HG02763 (cell line): ENCODE measurements around the gene IER3.

Experiments
- ATAC-seq: cut with Tn5 transposase; IDR thresholded peaks from one replicate; pipeline ENCODE4 v1.9.1; 2021; ENCODE audit warnings: mild to moderate bottlenecking, moderate library complexity; ENCODE audit not compliant: unreplicated experiment

IER3 gene

GRCh38 chr6:30709101-30709868 lies 35.1 kb downstream of the IER3 start:
- ATAC-seq, result no peak

GRCh38 chr6:30707281-30707850 lies 37.0 kb downstream of the IER3 start:
- ATAC-seq, result no peak

- ATAC-seq, result no peak
These were observed 38.7 kb downstream of the IER3 start for GRCh38 chr6:30705620-30706019.

- ATAC-seq, result no peak
These were observed 40.5 kb downstream of the IER3 start for GRCh38 chr6:30703821-30704220.

- ATAC-seq, result no peak
These were observed 41.3 kb downstream of the IER3 start for GRCh38 chr6:30703011-30703410.

GRCh38 chr6:30700340-30700739 lies 44.0 kb downstream of the IER3 start:
- no peak for ATAC-seq

- no peak for ATAC-seq
These were observed 47.9 kb downstream of the IER3 start for GRCh38 chr6:30696432-30696831.
